ENCODE measurements around the gene FBXO17. TPM values are rescaled to one million over a fixed set of nuclear protein-coding genes. Genes with fewer than 3 reads are reported as not detected.

FBXO17 gene
- total and polyA plus RNA-seq, 2 experiments from 2014 or later = 41.9 to 49.4 TPM

DNA sequence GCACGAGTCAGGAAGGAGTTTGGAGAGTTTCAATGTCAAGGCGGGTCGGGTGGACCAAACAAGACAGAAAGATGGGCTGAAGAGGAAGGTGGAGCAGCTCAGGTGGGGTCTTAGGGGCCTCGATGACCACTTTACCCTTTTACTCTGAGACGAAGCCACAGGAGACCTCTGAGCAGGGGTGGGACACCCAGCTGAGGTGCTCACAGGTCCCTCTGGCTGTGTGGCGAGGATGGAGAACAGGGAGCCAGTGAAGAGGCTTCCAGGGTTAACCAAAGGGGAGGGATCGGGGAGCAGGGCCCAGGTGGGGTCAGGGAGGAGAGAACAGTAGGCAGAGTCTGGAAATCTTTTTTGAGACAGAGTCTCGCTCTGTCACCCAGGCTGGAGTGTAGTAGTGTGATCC, 61.6 kb downstream of the FBXO17 start:
- H3K36me3 ChIP-seq (replicated peaks; ENCODE audit: insufficient read depth, low read depth) = no peaks in the 10 kb centered on the region
- H3K9me2 ChIP-seq (replicated peaks; ENCODE audit: insufficient read depth) = no peaks in the 10 kb centered on the region
- no peak overlapping the region for H3K27ac ChIP-seq
- H3K4me2 ChIP-seq = no peak overlapping the region
- H3K27me3 ChIP-seq = no peaks in the 10 kb centered on the region
- H4K20me1 ChIP-seq (ENCODE audit: insufficient read depth, poor library complexity, severe bottlenecking) = no peaks in the 10 kb centered on the region
- no peak for DNase-seq (ENCODE audit: low spot score)
- no peaks in the 10 kb centered on the region for H3K4me1 ChIP-seq (ENCODE audit: insufficient read depth)
- no peak overlapping the region for H2AFZ ChIP-seq
- no peaks in the 10 kb centered on the region for H3K9me3 ChIP-seq (ENCODE audit: low read depth)
- TF ChIP-seq, protein P1, sequence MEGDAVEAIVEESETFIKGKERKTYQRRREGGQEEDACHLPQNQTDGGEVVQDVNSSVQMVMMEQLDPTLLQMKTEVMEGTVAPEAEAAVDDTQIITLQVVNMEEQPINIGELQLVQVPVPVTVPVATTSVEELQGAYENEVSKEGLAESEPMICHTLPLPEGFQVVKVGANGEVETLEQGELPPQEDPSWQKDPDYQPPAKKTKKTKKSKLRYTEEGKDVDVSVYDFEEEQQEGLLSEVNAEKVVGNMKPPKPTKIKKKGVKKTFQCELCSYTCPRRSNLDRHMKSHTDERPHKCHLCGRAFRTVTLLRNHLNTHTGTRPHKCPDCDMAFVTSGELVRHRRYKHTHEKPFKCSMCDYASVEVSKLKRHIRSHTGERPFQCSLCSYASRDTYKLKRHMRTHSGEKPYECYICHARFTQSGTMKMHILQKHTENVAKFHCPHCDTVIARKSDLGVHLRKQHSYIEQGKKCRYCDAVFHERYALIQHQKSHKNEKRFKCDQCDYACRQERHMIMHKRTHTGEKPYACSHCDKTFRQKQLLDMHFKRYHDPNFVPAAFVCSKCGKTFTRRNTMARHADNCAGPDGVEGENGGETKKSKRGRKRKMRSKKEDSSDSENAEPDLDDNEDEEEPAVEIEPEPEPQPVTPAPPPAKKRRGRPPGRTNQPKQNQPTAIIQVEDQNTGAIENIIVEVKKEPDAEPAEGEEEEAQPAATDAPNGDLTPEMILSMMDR (IDR thresholded peaks at IDR 0.05; ENCODE audit: poor library complexity) = no peak
- no peaks in the 10 kb centered on the region for H3K79me2 ChIP-seq
- no peak overlapping the region for H3K4me3 ChIP-seq
- WGBS (ENCODE audit: low lambda C conversion rate, missing lambda C conversion rate) = 92% methylated on average over 8 of the region's 8 CpGs

DNA sequence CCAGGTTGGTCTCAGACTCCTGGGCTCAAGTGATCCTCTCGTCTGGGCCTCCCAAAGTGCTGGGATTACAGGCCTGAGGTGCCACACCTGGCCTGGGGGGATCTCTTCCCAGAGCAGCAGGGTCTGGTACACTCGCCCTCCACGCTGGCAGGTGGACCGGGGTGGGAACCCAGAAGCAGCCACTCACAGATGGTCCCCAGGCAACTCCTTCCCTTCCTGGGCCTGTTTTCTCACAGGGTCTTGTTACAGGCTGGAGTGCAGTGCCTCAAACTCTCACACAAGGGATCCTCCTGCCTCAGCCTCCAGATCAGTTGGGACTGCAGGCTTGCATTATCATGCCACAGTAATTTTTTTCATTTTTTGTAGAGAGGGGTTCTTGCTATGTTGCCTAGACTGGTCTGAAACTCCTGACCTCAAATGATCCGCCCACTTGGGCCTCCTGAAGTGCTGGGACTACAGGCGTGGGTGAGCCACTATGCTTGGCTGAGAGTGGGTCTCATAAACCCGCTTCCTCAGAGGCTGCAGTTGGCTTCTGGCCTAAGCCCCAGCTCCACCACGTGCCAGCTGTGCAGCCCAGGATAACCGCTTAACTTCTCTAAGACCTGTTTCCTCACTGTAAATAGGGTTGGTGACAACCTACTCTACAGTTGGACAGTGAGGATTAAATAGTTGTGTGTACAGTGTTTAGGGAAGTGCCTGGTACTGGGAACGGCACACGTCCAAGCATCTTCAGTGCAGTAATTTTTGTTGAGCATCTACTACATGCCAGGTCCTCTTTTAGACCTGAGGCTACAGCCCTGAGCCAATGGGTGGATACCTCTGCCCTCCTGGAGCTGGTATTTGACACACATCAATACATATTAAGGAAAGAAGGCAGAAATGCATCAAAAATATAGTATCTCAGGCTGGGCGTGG, 62.7 kb downstream of the FBXO17 start:
- Histone ChIP-seq H2AFZ (no peak overlapping the region), H3K4me3 (no peak overlapping the region), H3K27ac (no peak overlapping the region), H3K4me2 (no peak overlapping the region), H3K9me2 (replicated peaks; ENCODE audit: insufficient read depth) (no peaks in the 10 kb centered on the region), H3K9me3 (ENCODE audit: low read depth) (no peaks in the 10 kb centered on the region), H3K79me2 (no peaks in the 10 kb centered on the region), H3K36me3 (replicated peaks; ENCODE audit: insufficient read depth, low read depth) (no peaks in the 10 kb centered on the region), H4K20me1 (ENCODE audit: insufficient read depth, poor library complexity, severe bottlenecking) (no peaks in the 10 kb centered on the region), H3K27me3 (no peaks in the 10 kb centered on the region), H3K4me1 (ENCODE audit: insufficient read depth) (no peaks in the 10 kb centered on the region)
- WGBS (ENCODE audit: low lambda C conversion rate, missing lambda C conversion rate) = 83% methylated on average over 12 of the region's 12 CpGs
- TF ChIP-seq EZH2 (IDR thresholded peaks at IDR 0.05; ENCODE audit: borderline replicate concordance) (no peak), EZH2phosphoT487 (IDR thresholded peaks at IDR 0.05; ENCODE audit: low read depth, severe bottlenecking, unreplicated experiment) (no peak)
- TF ChIP-seq, protein P1 (IDR thresholded peaks at IDR 0.05; ENCODE audit: poor library complexity) = no peak
- no peak for DNase-seq (ENCODE audit: low spot score)

DNA sequence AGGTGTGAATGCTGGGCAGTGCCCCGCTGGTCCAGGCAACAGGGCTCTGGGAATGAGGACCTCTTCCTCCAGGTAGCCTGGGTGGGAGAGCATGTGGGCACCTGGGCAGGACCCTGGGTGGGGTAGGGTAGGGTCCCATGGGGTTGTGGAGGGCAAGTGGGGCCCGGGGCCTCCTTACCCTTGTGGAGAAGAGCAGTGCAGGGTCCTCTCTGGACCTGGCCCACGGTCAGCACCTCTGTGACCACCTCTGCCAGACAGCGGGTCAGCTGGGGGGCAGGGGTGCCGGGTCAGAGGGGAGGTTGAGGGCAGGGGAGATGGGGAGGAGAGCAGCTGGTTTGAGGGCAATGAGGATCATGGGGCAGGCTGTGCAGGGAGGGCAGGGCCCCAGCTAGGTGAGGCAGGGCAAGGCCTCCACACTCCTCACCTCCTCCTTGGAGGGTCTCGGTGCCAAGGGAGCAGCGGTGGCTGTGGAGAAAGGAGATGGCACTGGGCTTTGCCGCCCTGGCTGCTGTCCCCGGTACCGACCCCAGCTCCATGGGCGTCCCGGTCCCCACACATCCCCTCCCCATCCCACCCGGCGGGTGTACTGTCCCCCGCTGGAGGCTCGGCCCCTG, 64.0 kb downstream of the FBXO17 start:
- no peaks in the 10 kb centered on the region for H4K20me1 ChIP-seq (ENCODE audit: insufficient read depth, poor library complexity, severe bottlenecking)
- H3K4me1 ChIP-seq (ENCODE audit: insufficient read depth) = no peaks in the 10 kb centered on the region
- no peak for DNase-seq (ENCODE audit: low spot score)
- H3K4me3 ChIP-seq = no peak overlapping the region
- no peaks in the 10 kb centered on the region for H3K36me3 ChIP-seq (replicated peaks; ENCODE audit: insufficient read depth, low read depth)
- no peak overlapping the region for H3K27ac ChIP-seq
- no peaks in the 10 kb centered on the region for H3K79me2 ChIP-seq
- no peaks in the 10 kb centered on the region for H3K27me3 ChIP-seq
- H2AFZ ChIP-seq = no peak overlapping the region
- TF ChIP-seq EZH2 (IDR thresholded peaks at IDR 0.05; ENCODE audit: borderline replicate concordance) (no peak), EZH2phosphoT487 (IDR thresholded peaks at IDR 0.05; ENCODE audit: low read depth, severe bottlenecking, unreplicated experiment) (no peak)
- TF ChIP-seq, protein P1 (IDR thresholded peaks at IDR 0.05; ENCODE audit: poor library complexity) = no peak
- no peak overlapping the region for H3K4me2 ChIP-seq
- no peaks in the 10 kb centered on the region for H3K9me3 ChIP-seq (ENCODE audit: low read depth)
- H3K9me2 ChIP-seq (replicated peaks; ENCODE audit: insufficient read depth) = no peaks in the 10 kb centered on the region
- WGBS (ENCODE audit: low lambda C conversion rate, missing lambda C conversion rate) = 92% methylated on average over 5 of the region's 16 CpGs
